PC-3 (cell line): Measurements from ENCODE around the gene OR14A2.
"Not testable (repeated sequence)": the region's sequence is repeated elsewhere in the genome, so short reads cannot be mapped to it uniquely, and the experiment has no call there.

Source experiments
- EZH2 ChIP-seq: fragments of 300-600 bp; sonication (generic); IDR thresholded peaks from one replicate; pipeline ENCODE4 v1.6.1; 2017; ENCODE audit warnings: antibody characterized with exemption, mild to moderate bottlenecking, low read length; ENCODE audit not compliant: unreplicated experiment
- EZH2phosphoT487 ChIP-seq: fragments of 300-600 bp; sonication (generic); IDR thresholded peaks from 2 replicates; pipeline ENCODE4 v1.6.1; 2018; ENCODE audit warnings: mild to moderate bottlenecking, antibody characterized with exemption, low read length, borderline replicate concordance
- TF ChIP-seq, protein P1 (sequence below): fragments of 300-600 bp; sonication (generic); conservative IDR thresholded peaks from 2 replicates; pipeline ENCODE4 v1.5.1; 2017; ENCODE audit warnings: antibody characterized with exemption, low read depth, mild to moderate bottlenecking, low read length

DNA sequence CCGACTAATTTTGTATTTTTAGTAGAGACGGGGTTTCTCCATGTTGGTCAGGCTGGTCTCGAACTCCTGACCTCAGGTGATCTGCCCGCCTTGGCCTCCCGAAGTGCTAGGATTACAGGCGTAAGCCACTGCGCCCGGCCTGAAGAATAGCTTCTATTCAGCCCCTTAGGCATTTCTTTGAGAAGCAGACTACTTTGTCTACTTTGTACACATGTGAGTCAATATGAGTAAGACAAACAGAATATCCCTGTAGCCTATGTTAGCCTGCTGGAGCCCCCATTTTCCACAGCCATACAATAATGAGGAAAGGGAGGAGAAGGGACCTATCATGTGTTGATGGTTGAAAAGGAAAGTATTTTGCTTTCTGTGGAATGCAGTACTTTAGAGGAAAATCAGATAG is 37.3 kb downstream of the OR14A2 start:
- TF ChIP-seq, protein P1, sequence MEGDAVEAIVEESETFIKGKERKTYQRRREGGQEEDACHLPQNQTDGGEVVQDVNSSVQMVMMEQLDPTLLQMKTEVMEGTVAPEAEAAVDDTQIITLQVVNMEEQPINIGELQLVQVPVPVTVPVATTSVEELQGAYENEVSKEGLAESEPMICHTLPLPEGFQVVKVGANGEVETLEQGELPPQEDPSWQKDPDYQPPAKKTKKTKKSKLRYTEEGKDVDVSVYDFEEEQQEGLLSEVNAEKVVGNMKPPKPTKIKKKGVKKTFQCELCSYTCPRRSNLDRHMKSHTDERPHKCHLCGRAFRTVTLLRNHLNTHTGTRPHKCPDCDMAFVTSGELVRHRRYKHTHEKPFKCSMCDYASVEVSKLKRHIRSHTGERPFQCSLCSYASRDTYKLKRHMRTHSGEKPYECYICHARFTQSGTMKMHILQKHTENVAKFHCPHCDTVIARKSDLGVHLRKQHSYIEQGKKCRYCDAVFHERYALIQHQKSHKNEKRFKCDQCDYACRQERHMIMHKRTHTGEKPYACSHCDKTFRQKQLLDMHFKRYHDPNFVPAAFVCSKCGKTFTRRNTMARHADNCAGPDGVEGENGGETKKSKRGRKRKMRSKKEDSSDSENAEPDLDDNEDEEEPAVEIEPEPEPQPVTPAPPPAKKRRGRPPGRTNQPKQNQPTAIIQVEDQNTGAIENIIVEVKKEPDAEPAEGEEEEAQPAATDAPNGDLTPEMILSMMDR, result not testable (repeated sequence)
- not testable (repeated sequence) for TF ChIP-seq EZH2, EZH2phosphoT487
